Measurements from ENCODE around the gene VEGFB.

GRCh38 chr11:64207256-64208085 is 26.9 kb upstream of the VEGFB start:
- TF ChIP-seq JUN (IDR thresholded peaks at IDR 0.05) (no peak), RAD21 (conservative IDR thresholded peaks at IDR 0.05 in 1 of 2, IDR thresholded peaks at IDR 0.05 in 1 of 2) (no peak), POLR2AphosphoS2 (conservative IDR thresholded peaks at IDR 0.05; ENCODE audit: low read length) (no peak), CTCF (IDR thresholded peaks at IDR 0.05) (no peak), CHD2 (IDR thresholded peaks at IDR 0.05; ENCODE audit: low read length, partially characterized antibody) (no peak), CEBPB (IDR thresholded peaks at IDR 0.05) (no peak), USF2 (IDR thresholded peaks at IDR 0.05) (no peak), EHF (CRISPR knock-in tag; IDR thresholded peaks at IDR 0.05) (no peak), ELK1 (IDR thresholded peaks at IDR 0.05; ENCODE audit: low read depth, low read length) (no peak), POLR2A (IDR thresholded peaks at IDR 0.05; ENCODE audit: low read length) (no peak), HDAC2 (IDR thresholded peaks at IDR 0.05) (no peak)

All from A549 (cell line).